ENCODE results near the gene MED22. TPM values are rescaled to one million over a fixed set of nuclear protein-coding genes. Genes with fewer than 3 reads are reported as not detected.
"Not testable (repeated sequence)": the region's sequence is repeated elsewhere in the genome, so short reads cannot be mapped to it uniquely, and the experiment has no call there.

The MED22 gene
- total and polyA plus RNA-seq, 2 experiments from 2014 or later: 18.8 to 23.4 TPM

DNA sequence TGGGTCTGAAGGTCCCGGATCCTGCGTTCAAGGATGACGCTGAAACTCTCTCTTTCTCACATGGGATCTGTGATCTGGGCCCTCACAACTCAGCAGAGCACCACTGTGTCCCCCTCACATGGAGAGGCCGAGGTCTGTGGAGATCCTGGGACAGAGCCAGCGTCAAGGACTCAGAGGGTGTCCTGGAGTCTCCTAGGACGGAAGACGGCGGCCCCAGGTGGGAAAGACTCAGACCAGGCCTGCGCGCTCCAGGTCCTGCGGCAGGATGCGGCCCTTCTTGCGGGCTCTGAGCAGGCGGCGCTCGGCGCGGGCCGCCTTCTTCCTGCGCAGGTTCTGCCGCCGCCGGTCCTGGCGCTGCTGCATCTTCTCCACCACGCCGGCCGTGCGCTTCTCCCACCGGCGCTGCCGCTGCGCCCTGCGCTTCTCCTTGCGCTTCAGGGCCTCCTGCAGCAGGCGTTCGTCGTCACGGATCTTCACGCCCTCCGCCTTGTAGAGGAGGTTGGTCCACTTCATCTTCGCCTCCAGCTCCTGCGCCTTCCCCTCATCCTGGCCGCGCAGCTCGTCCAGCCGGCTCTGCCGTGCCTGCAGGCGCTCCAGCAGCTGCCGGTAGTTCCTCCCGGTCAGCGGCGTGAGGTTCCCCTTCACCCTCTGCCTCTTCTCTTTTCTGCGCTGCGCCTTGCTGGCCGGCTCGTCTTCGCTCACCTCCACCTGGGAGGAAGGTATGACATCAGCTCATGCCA is 16.1 kb downstream of the MED22 start:
- Histone ChIP-seq H3K4me3 (no peak overlapping the region), H3K4me2 (no peak overlapping the region), H3K27ac (no peak overlapping the region), H4K20me1 (ENCODE audit: insufficient read depth, poor library complexity, severe bottlenecking) (no peaks in the 10 kb centered on the region), H3K36me3 (replicated peaks; ENCODE audit: insufficient read depth, low read depth) (no peaks in the 10 kb centered on the region), H3K79me2 (peaks cover 28% of the 10 kb centered on the region), H3K9me3 (ENCODE audit: low read depth) (no peaks in the 10 kb centered on the region), H3K4me1 (ENCODE audit: insufficient read depth) (peaks cover 9% of the 10 kb centered on the region), H3K9me2 (replicated peaks; ENCODE audit: insufficient read depth) (no peaks in the 10 kb centered on the region), H2AFZ (no peak overlapping the region), H3K27me3 (no peaks in the 10 kb centered on the region)
- WGBS (ENCODE audit: low lambda C conversion rate, missing lambda C conversion rate): 97% methylated on average over 47 of the region's 57 CpGs
- TF ChIP-seq, protein P1, sequence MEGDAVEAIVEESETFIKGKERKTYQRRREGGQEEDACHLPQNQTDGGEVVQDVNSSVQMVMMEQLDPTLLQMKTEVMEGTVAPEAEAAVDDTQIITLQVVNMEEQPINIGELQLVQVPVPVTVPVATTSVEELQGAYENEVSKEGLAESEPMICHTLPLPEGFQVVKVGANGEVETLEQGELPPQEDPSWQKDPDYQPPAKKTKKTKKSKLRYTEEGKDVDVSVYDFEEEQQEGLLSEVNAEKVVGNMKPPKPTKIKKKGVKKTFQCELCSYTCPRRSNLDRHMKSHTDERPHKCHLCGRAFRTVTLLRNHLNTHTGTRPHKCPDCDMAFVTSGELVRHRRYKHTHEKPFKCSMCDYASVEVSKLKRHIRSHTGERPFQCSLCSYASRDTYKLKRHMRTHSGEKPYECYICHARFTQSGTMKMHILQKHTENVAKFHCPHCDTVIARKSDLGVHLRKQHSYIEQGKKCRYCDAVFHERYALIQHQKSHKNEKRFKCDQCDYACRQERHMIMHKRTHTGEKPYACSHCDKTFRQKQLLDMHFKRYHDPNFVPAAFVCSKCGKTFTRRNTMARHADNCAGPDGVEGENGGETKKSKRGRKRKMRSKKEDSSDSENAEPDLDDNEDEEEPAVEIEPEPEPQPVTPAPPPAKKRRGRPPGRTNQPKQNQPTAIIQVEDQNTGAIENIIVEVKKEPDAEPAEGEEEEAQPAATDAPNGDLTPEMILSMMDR (IDR thresholded peaks at IDR 0.05; ENCODE audit: poor library complexity): no peak
- TF ChIP-seq EZH2 (IDR thresholded peaks at IDR 0.05; ENCODE audit: borderline replicate concordance) (no peak), EZH2phosphoT487 (IDR thresholded peaks at IDR 0.05; ENCODE audit: low read depth, severe bottlenecking, unreplicated experiment) (no peak)
- DNase-seq (ENCODE audit: low spot score): no peak

DNA sequence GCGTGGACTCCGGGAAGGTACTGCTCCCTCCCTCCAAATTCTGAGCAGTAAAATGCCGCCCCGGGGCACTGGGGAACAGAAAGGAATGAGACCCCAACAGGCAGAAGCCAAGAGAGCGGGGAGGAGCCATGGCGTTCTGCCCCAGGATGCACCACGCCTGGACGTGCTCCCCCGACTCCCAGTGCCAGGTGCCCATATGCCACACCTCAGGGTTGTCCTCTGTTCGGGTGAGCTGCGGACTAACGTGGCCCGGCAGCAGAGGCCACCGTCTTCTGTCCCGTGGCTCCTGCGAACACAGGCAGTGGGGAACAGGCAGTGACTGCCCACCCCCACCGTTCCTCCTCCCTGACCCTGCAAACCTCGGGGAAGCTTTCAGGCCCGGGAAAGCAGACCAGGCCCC is 16.7 kb downstream of the MED22 start:
- no peak overlapping the region for H3K4me2 ChIP-seq
- no peak overlapping the region for H2AFZ ChIP-seq
- H3K27me3 ChIP-seq: no peaks in the 10 kb centered on the region
- H3K9me3 ChIP-seq (ENCODE audit: low read depth): no peaks in the 10 kb centered on the region
- H3K79me2 ChIP-seq: peaks cover 28% of the 10 kb centered on the region
- H4K20me1 ChIP-seq (ENCODE audit: insufficient read depth, poor library complexity, severe bottlenecking): no peaks in the 10 kb centered on the region
- peaks cover 9% of the 10 kb centered on the region for H3K4me1 ChIP-seq (ENCODE audit: insufficient read depth)
- H3K36me3 ChIP-seq (replicated peaks; ENCODE audit: insufficient read depth, low read depth): no peaks in the 10 kb centered on the region
- TF ChIP-seq EZH2 (IDR thresholded peaks at IDR 0.05; ENCODE audit: borderline replicate concordance): no peak
- TF ChIP-seq, protein P1 (IDR thresholded peaks at IDR 0.05; ENCODE audit: poor library complexity): no peak
- no peak for TF ChIP-seq EZH2phosphoT487 (IDR thresholded peaks at IDR 0.05; ENCODE audit: low read depth, severe bottlenecking, unreplicated experiment)
- no peak overlapping the region for H3K27ac ChIP-seq
- no peak overlapping the region for H3K4me3 ChIP-seq
- no peaks in the 10 kb centered on the region for H3K9me2 ChIP-seq (replicated peaks; ENCODE audit: insufficient read depth)
- no peak for DNase-seq (ENCODE audit: low spot score)
- 92% methylated on average over 18 of the region's 19 CpGs for WGBS (ENCODE audit: low lambda C conversion rate, missing lambda C conversion rate)

DNA sequence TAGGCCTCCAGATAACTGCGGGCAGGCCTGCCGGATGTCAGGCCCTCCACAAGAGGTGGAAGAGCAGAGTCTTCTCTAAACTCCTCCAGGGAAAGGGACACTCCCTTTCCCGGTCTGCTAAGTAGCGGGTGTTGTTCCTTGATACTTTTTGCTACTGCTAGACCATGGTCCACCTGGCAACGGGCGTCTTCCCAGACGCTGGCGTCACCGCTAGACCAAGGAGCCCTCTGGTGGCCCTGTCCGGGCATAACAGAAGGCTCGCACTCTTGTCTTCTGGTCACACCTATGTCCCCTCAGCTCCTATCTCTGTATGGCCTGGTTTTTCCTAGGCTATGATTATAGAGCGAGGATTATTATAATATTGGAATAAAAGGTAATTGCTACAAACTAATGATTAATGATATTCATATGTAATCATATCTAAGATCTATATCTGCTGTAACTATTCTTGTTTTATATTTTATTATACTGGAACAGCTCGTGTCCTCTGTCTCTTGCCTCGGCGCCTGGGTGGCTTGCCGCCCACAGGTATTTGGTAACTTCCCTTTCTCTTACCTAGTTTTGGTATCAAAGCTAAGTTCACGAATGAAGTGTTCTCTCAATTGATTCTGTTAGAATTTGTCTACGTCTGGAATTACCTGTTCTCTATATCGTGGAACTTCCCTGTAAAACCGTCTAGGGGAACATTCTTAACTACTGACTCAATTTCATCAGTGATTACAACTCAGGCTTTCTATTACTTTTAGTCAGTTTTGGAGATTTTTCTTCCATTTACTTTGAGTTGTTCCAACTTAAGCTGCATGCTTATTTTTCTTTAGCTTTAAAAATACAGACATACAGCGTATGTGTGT is 18.4 kb downstream of the MED22 start:
- H4K20me1 ChIP-seq (ENCODE audit: insufficient read depth, poor library complexity, severe bottlenecking); H3K4me1 ChIP-seq (ENCODE audit: insufficient read depth); H3K4me2 ChIP-seq; H3K27me3 ChIP-seq; DNase-seq (ENCODE audit: low spot score); H3K9me3 ChIP-seq (ENCODE audit: low read depth); H3K4me3 ChIP-seq; H3K9me2 ChIP-seq (replicated peaks; ENCODE audit: insufficient read depth); H2AFZ ChIP-seq; H3K36me3 ChIP-seq (replicated peaks; ENCODE audit: insufficient read depth, low read depth); H3K27ac ChIP-seq: not testable (repeated sequence)
- peaks cover 15% of the 10 kb centered on the region for H3K79me2 ChIP-seq
- 58% methylated on average over 21 of the region's 21 CpGs for WGBS (ENCODE audit: low lambda C conversion rate, missing lambda C conversion rate)
- TF ChIP-seq, protein P1 (IDR thresholded peaks at IDR 0.05; ENCODE audit: poor library complexity): peak; percentile 56
